Trophoblast cell (in vitro differentiated cells and primary cell): ENCODE data around the gene TIA1.
A peak's percentile ranks its signal among the peaks of the same experiment; 100 is the strongest.
"Not testable (repeated sequence)": the region's sequence is repeated elsewhere in the genome, so short reads cannot be mapped to it uniquely, and the experiment has no call there.

Source experiments
- DNase-seq, 2 donors: peaks; one replicate each; pipeline ENCODE4 v3.0.0-alpha.2; 2016
- H2AFZ ChIP-seq: 2 replicates; pipeline ENCODE4 v1.6.1; 2013; ENCODE audit warnings: low read length, moderate library complexity, mild to moderate bottlenecking; ENCODE audit not compliant: insufficient read depth, poor library complexity
- H2AK5ac ChIP-seq: 2 replicates; pipeline ENCODE4 v1.6.1; 2013; ENCODE audit warnings: mild to moderate bottlenecking, low read length
- H2BK120ac ChIP-seq: 2 replicates; pipeline ENCODE4 v1.6.1; 2013; ENCODE audit warnings: low read length, mild to moderate bottlenecking, moderate library complexity; ENCODE audit not compliant: insufficient read depth, poor library complexity
- H2BK12ac ChIP-seq: 2 replicates; pipeline ENCODE4 v1.6.1; 2013; ENCODE audit warnings: mild to moderate bottlenecking, low read length, moderate library complexity
- H2BK5ac ChIP-seq: 2 replicates; pipeline ENCODE4 v1.6.1; 2013; ENCODE audit warnings: low read length, low read depth, moderate library complexity, mild to moderate bottlenecking; ENCODE audit not compliant: poor library complexity
- H3K14ac ChIP-seq: 2 replicates; pipeline ENCODE4 v1.6.1; 2013; ENCODE audit warnings: mild to moderate bottlenecking, low read length
- H3K18ac ChIP-seq: 2 replicates; pipeline ENCODE4 v1.6.1; 2013; ENCODE audit warnings: mild to moderate bottlenecking, low read length
- H3K23ac ChIP-seq: 2 replicates; pipeline ENCODE4 v1.6.1; 2013; ENCODE audit warnings: low read length
- H3K27ac ChIP-seq: 2 replicates; pipeline ENCODE4 v1.5.1; 2013; ENCODE audit warnings: low read depth, mild to moderate bottlenecking, inconsistent platforms, low read length, moderate library complexity
- H3K27me3 ChIP-seq: 2 replicates; pipeline ENCODE4 v1.6.1; 2013; ENCODE audit warnings: inconsistent platforms, mild to moderate bottlenecking, low read length, moderate library complexity; ENCODE audit not compliant: insufficient read depth
- H3K36me3 ChIP-seq, 2 experiments: 1 replicate in 1 of 2; 2 replicates in 1 of 2; pipeline ENCODE4 v1.6.1; 2013; ENCODE audit warnings: low read length in 2 of 2, mild to moderate bottlenecking in 2 of 2, moderate library complexity in 1 of 2; ENCODE audit not compliant: insufficient read depth in 2 of 2, control insufficient read depth in 1 of 2
- H3K4ac ChIP-seq: 2 replicates; pipeline ENCODE4 v1.6.1; 2013; ENCODE audit warnings: low read depth, mild to moderate bottlenecking, low read length, moderate library complexity
- H3K4me1 ChIP-seq, 2 experiments: 1 replicate in 1 of 2; 2 replicates in 1 of 2; pipeline ENCODE4 v1.6.1; 2013; ENCODE audit warnings: low read length in 2 of 2, mild to moderate bottlenecking in 2 of 2, moderate library complexity in 1 of 2; ENCODE audit not compliant: insufficient read depth in 2 of 2, control insufficient read depth in 1 of 2
- H3K4me2 ChIP-seq: 2 replicates; pipeline ENCODE4 v1.6.1; 2013; ENCODE audit warnings: inconsistent platforms, mild to moderate bottlenecking, low read length, moderate library complexity
- H3K4me3 ChIP-seq: 2 replicates; pipeline ENCODE4 v1.5.1; 2013; ENCODE audit warnings: mild to moderate bottlenecking, low read depth, low read length, inconsistent platforms
- H3K79me1 ChIP-seq: one replicate; pipeline ENCODE4 v1.6.1; 2013; ENCODE audit warnings: low read length
- H3K79me2 ChIP-seq: 2 replicates; pipeline ENCODE4 v1.6.1; 2013; ENCODE audit warnings: low read length, mild to moderate bottlenecking; ENCODE audit not compliant: control insufficient read depth, insufficient read depth, poor library complexity
- H3K9ac ChIP-seq: 2 replicates; pipeline ENCODE4 v1.6.1; 2013; ENCODE audit warnings: mild to moderate bottlenecking, low read length
- H3K9me3 ChIP-seq: 2 replicates; pipeline ENCODE4 v1.6.1; 2013; ENCODE audit warnings: low read depth, mild to moderate bottlenecking, control low read depth, inconsistent platforms, low read length; ENCODE audit not compliant: insufficient read depth
- H4K12ac ChIP-seq: 2 replicates; pipeline ENCODE4 v1.6.1; 2013; ENCODE audit warnings: low read depth, mild to moderate bottlenecking, low read length, moderate library complexity
- H4K8ac ChIP-seq: 2 replicates; pipeline ENCODE4 v1.6.1; 2013; ENCODE audit warnings: low read depth, mild to moderate bottlenecking, low read length, moderate library complexity
- H4K91ac ChIP-seq: one replicate; pipeline ENCODE4 v1.6.1; 2013; ENCODE audit warnings: low read depth, mild to moderate bottlenecking, low read length, moderate library complexity
- WGBS: extraction: QIAGEN DNeasy Blood & Tissue Kit; methylation state at CpG from one replicate; pipeline ENCODE4 v1.1.7; 2013; ENCODE audit warnings: missing lambda C conversion rate; ENCODE audit not compliant: insufficient read length, insufficient coverage; ENCODE audit errors: extremely low coverage; 5-methylcytosine and 5-hydroxymethylcytosine counted together

The TIA1 gene

GRCh38 chr2:70240599-70240998 is 7.8 kb downstream of the TIA1 start:
- no peaks in the 10 kb centered on the region for H3K27me3 ChIP-seq
- no peak overlapping the region for H3K27ac ChIP-seq
- no peaks in the 10 kb centered on the region for H3K79me1 ChIP-seq
- H3K4ac ChIP-seq = peak overlapping the region; percentile 74
- no peak overlapping the region for H4K8ac ChIP-seq
- H4K12ac ChIP-seq = no peak overlapping the region
- H3K4me2 ChIP-seq = no peak overlapping the region
- no peak overlapping the region for H2BK120ac ChIP-seq
- H3K36me3 ChIP-seq = peaks cover 17 to 26% of the 10 kb centered on the region in 2 experiments
- no CpG with 5 or more reads among the region's 3 CpGs for WGBS
- no peak overlapping the region for H2BK12ac ChIP-seq
- H3K79me2 ChIP-seq = peaks cover 21% of the 10 kb centered on the region
- H3K4me3 ChIP-seq = no peak overlapping the region
- no peak for DNase-seq
- H3K18ac ChIP-seq = no peak overlapping the region
- H2AK5ac ChIP-seq = no peak overlapping the region
- peaks cover 0 to 2% of the 10 kb centered on the region in 2 experiments for H3K4me1 ChIP-seq
- H3K9ac ChIP-seq = no peak overlapping the region
- H3K23ac ChIP-seq = no peak overlapping the region
- no peak overlapping the region for H3K14ac ChIP-seq
- H4K91ac ChIP-seq = no peak overlapping the region
- no peak overlapping the region for H2BK5ac ChIP-seq
- H2AFZ ChIP-seq = no peak overlapping the region
- no peaks in the 10 kb centered on the region for H3K9me3 ChIP-seq

GRCh38 chr2:70233926-70234325 is 14.5 kb downstream of the TIA1 start:
- no peaks in the 10 kb centered on the region for H3K79me1 ChIP-seq
- H2BK5ac ChIP-seq = no peak overlapping the region
- no peak overlapping the region for H2BK12ac ChIP-seq
- no peaks in the 10 kb centered on the region for H3K27me3 ChIP-seq
- no peak overlapping the region for H3K4me2 ChIP-seq
- peaks cover 33 to 45% of the 10 kb centered on the region in 2 experiments for H3K36me3 ChIP-seq
- H3K14ac ChIP-seq = no peak overlapping the region
- no peak overlapping the region for H3K27ac ChIP-seq
- no peak overlapping the region for H3K18ac ChIP-seq
- no peaks in the 10 kb centered on the region for H3K9me3 ChIP-seq
- H2AK5ac ChIP-seq = no peak overlapping the region
- H3K4me1 ChIP-seq = no peaks in the 10 kb centered on the region
- no peak overlapping the region for H3K4me3 ChIP-seq
- H4K91ac ChIP-seq = no peak overlapping the region
- H4K8ac ChIP-seq = no peak overlapping the region
- H2BK120ac ChIP-seq = no peak overlapping the region
- H3K4ac ChIP-seq = no peak overlapping the region
- no peak overlapping the region for H4K12ac ChIP-seq
- no CpG with 5 or more reads among the region's 3 CpGs for WGBS
- no peak overlapping the region for H3K9ac ChIP-seq
- DNase-seq = no peak
- H3K79me2 ChIP-seq = peaks cover 5% of the 10 kb centered on the region
- H3K23ac ChIP-seq = no peak overlapping the region
- H2AFZ ChIP-seq = no peak overlapping the region

GRCh38 chr2:70226781-70227180 is 21.6 kb downstream of the TIA1 start:
- no peak overlapping the region for H4K12ac ChIP-seq
- no peak overlapping the region for H3K14ac ChIP-seq
- no peaks in the 10 kb centered on the region for H3K27me3 ChIP-seq
- no peak overlapping the region for H3K23ac ChIP-seq
- H3K36me3 ChIP-seq = peaks cover 28 to 38% of the 10 kb centered on the region in 2 experiments
- H2BK12ac ChIP-seq = no peak overlapping the region
- no peaks in the 10 kb centered on the region for H3K79me1 ChIP-seq
- no peak overlapping the region for H3K27ac ChIP-seq
- no peaks in the 10 kb centered on the region for H3K79me2 ChIP-seq
- H2BK5ac ChIP-seq = no peak overlapping the region
- no peak overlapping the region for H3K18ac ChIP-seq
- H2AK5ac ChIP-seq = no peak overlapping the region
- peak in 1 of 2 donors; percentile 19 for DNase-seq
- H2AFZ ChIP-seq = no peak overlapping the region
- H3K9me3 ChIP-seq = no peaks in the 10 kb centered on the region
- no peak overlapping the region for H2BK120ac ChIP-seq
- no peak overlapping the region for H3K4me3 ChIP-seq
- WGBS = no CpG with 5 or more reads among the region's 2 CpGs
- no peaks in the 10 kb centered on the region for H3K4me1 ChIP-seq
- no peak overlapping the region for H3K4me2 ChIP-seq
- H4K91ac ChIP-seq = no peak overlapping the region
- H3K9ac ChIP-seq = no peak overlapping the region
- no peak overlapping the region for H4K8ac ChIP-seq
- H3K4ac ChIP-seq = no peak overlapping the region

GRCh38 chr2:70223305-70223704 is 25.1 kb downstream of the TIA1 start:
- H3K9me3 ChIP-seq, H3K4me3 ChIP-seq, H3K79me2 ChIP-seq, H3K18ac ChIP-seq, H3K4me1 ChIP-seq, H2AFZ ChIP-seq, H3K4me2 ChIP-seq, H3K14ac ChIP-seq, H2BK12ac ChIP-seq, H3K23ac ChIP-seq, H4K12ac ChIP-seq, DNase-seq, H3K9ac ChIP-seq, H4K8ac ChIP-seq, H4K91ac ChIP-seq, H2AK5ac ChIP-seq, H3K27ac ChIP-seq, H2BK5ac ChIP-seq, H3K79me1 ChIP-seq, H2BK120ac ChIP-seq, H3K27me3 ChIP-seq, H3K4ac ChIP-seq: not testable (repeated sequence)
- WGBS = no CpG with 5 or more reads among the region's 3 CpGs
- peaks cover 25 to 48% of the 10 kb centered on the region in 2 experiments for H3K36me3 ChIP-seq
